Epithelial cell of esophagus (primary cell): ENCODE results near the gene CFAP46.
"Not testable (repeated sequence)": the region's sequence is repeated elsewhere in the genome, so short reads cannot be mapped to it uniquely, and the experiment has no call there.

Experiments used
- DNase-seq: peaks from one replicate; pipeline ENCODE4 v3.0.0; 2010; ENCODE audit warnings: low read depth
- H3K4me3 ChIP-seq: 2 replicates; pipeline ENCODE4 v1.5.1; 2011; ENCODE audit warnings: mild to moderate bottlenecking, low read length, control low read depth
- CTCF ChIP-seq: IDR thresholded peaks from 2 replicates; pipeline ENCODE4 v1.5.1; 2011; ENCODE audit warnings: low read depth, mild to moderate bottlenecking, low read length, control low read depth, inconsistent platforms; ENCODE audit not compliant: insufficient read depth; ENCODE audit errors: missing control alignments

Gene CFAP46

GRCh38 chr10:132958883-132959558 is 16.7 kb upstream of the CFAP46 start:
- no peak overlapping the region for H3K4me3 ChIP-seq
- no peak for TF ChIP-seq CTCF
- DNase-seq: no peak

GRCh38 chr10:132957981-132958882 is 15.9 kb upstream of the CFAP46 start:
- H3K4me3 ChIP-seq: no peak overlapping the region

GRCh38 chr10:132957131-132957530 is 14.8 kb upstream of the CFAP46 start:
- H3K4me3 ChIP-seq: no peak overlapping the region
- TF ChIP-seq CTCF: no peak
- no peak for DNase-seq

More at GRCh38 chr10:132957981-132958882, 15.9 kb upstream of the CFAP46 start:
- DNase-seq: no peak
- no peak for TF ChIP-seq CTCF

GRCh38 chr10:132956259-132956658 is 13.9 kb upstream of the CFAP46 start:
- not testable (repeated sequence) for H3K4me3 ChIP-seq, DNase-seq

- TF ChIP-seq CTCF: no peak
- DNase-seq: no peak
Measured at GRCh38 chr10:132955479-132955878, 13.1 kb upstream of the CFAP46 start.

GRCh38 chr10:132953428-132953827 is 11.1 kb upstream of the CFAP46 start:
- TF ChIP-seq CTCF: no peak
- DNase-seq: no peak
- H3K4me3 ChIP-seq: no peak overlapping the region

More at GRCh38 chr10:132955479-132955878, 13.1 kb upstream of the CFAP46 start:
- H3K4me3 ChIP-seq: no peak overlapping the region

GRCh38 chr10:132951926-132952325 is 9.6 kb upstream of the CFAP46 start:
- DNase-seq: no peak
- no peak for TF ChIP-seq CTCF

More at GRCh38 chr10:132951926-132952325, 9.6 kb upstream of the CFAP46 start:
- H3K4me3 ChIP-seq: no peak overlapping the region
